Measurements from ENCODE around the gene PLPPR3.

DNA sequence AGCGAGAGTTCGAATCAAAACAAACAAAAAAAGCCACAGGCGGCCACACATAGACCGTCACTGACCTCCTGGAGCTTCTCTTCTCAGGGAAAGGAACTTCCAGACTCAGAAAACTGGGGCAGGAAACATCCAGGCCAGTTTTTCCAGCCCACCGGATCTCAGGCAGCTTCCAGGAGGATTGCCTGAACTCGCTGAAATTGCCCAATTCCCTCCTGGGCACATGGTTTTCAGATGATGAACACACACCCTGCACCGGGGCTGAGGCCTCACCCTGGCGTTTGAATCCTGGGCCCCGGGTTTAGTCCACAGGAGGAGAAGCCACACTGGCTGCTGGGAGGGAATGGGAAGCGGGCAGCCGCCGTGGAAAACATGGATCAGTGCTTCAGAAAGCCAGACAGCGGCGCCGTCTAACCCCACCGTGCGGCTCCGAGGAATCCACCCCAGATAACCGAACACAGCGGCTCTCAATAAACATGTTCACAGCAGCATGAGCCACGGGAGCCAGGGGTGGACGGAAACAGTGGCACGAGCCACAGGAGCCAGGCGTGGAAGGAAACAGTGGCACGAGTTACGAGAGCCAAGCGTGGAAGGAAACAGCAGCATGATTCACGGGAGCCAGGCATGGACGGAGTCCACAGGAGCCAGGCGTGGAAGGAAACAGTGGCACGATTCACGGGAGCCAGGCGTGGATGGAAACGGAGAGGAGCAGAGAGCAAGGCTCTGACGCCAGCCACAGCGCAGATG, 42.7 kb downstream of the PLPPR3 start:
- TF ChIP-seq CTCF (conservative IDR thresholded peaks at IDR 0.05) (no peak), EZH2 (IDR thresholded peaks at IDR 0.05; ENCODE audit: low read depth) (no peak)
